ENCODE results near the gene LRIG1.
A peak's percentile ranks its signal among the peaks of the same experiment; 100 is the strongest.

LRIG1 gene

GRCh38 chr3:66456711-66457173 is 44.1 kb downstream of the LRIG1 start:
- DNase-seq = no peak
- in situ Hi-C loops (cut with HindIII; ENCODE audit: low pct_ligation_motif_present, low pct_unique_long_range_greater_than_20kb, low sequenced_read_pairs) = no loop called here

DNA sequence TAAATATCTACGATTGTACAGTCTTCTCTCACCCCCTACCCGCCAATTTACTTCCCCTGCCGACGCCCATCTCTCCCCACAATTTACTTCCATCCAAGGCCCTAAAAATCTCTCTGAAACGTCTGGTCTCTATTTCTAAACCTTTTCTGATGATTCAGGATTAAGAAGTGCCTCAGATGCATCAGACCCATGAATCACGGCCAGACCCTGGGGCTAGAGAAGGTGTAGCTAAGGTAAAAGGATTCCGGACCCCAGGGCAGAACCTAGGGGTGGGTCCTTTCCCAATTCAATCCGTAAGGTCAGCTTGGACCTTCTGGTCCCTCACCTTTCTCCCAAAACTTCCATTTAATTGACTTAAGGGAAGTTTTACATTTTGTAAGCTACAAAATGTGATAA is 46.4 kb downstream of the LRIG1 start:
- in situ Hi-C loops (cut with HindIII; ENCODE audit: low pct_ligation_motif_present, low pct_unique_long_range_greater_than_20kb, low sequenced_read_pairs) = no loop called here
- DNase-seq = no peak

DNA sequence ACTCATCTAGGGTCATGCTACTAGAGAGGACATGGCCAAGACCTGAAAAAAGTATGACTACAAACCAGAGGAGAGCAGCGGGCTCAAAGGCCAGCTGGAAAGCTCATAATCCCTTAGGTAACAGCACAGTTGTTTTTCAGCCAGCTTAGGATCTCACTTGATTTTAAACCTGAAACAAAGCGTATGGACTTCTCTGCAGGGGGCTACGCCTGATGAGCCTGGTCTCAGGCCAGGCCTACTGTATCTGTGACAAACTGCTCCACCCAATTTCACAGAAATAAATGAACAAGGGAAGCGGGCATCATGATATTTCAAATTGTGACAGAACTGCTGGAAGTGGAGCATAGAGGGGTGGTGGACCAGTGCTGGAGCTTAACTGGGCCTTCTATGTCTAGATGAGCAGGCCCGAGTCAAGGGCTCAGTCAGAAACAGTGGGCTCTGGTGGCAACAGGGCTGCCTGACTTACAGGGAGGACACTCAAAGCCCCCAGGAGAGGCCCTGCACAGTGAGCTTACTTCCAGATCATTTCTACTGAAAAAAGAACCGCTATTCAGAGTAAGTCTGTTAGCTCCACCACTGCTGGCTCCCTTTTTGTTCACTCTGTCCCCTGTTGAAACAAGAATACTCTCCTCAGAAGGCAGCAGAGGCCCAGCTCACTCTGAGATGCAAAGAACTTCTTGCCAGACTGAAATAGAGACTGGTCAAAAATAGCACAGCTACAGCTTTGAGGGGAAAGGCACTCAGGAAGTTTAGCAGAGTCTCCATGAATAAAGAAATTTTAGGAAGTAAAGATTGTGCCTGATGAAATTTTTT is 47.0 kb downstream of the LRIG1 start:
- no peak for DNase-seq
- in situ Hi-C loops (cut with HindIII; ENCODE audit: low pct_ligation_motif_present, low pct_unique_long_range_greater_than_20kb, low sequenced_read_pairs) = no loop called here

DNA sequence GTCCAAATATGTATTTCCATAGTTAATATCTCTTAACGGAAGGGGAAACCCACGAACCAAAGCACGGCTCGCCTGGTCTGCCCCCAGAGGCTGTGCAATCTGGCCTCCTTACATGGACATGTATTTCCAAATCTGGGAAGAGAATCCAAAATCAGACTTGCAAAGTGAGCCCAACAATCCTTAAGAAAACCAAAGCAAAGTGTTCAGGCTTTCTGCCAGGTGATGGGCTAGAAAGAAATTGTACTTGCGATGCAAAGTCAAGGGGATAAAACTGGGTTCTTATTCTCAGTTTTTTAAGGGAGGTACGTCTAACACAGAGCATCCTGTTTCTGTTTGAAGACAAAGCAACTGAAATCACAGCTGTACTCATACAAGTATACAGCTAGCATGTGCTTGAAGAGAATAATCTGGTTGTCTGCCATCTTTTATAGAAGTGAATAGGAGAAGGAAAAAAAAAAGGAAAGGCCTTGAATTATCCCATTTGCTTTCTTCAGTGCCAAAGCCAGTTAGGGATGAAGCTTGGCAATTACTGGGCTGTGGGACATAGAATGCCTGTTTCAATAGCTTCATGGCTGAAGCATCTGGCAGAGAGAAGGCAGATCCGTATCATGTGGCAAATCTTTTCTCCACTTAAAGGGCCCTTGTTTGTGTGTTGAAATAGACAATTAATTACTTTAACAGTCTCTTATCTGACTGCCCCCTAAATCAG is 48.4 kb downstream of the LRIG1 start:
- DNase-seq = no peak
- in situ Hi-C loops (cut with HindIII; ENCODE audit: low pct_ligation_motif_present, low pct_unique_long_range_greater_than_20kb, low sequenced_read_pairs) = no loop called here

GRCh38 chr3:66451766-66452165 is 49.1 kb downstream of the LRIG1 start:
- in situ Hi-C loops (cut with HindIII; ENCODE audit: low pct_ligation_motif_present, low pct_unique_long_range_greater_than_20kb, low sequenced_read_pairs) = no loop called here
- DNase-seq = no peak

GRCh38 chr3:66450390-66451022 is 50.3 kb downstream of the LRIG1 start:
- in situ Hi-C loops (cut with HindIII; ENCODE audit: low pct_ligation_motif_present, low pct_unique_long_range_greater_than_20kb, low sequenced_read_pairs) = no loop called here
- no peak for DNase-seq

GRCh38 chr3:66449411-66449974 is 51.3 kb downstream of the LRIG1 start:
- in situ Hi-C loops (cut with HindIII; ENCODE audit: low pct_ligation_motif_present, low pct_unique_long_range_greater_than_20kb, low sequenced_read_pairs) = no loop called here
- DNase-seq = no peak

DNA sequence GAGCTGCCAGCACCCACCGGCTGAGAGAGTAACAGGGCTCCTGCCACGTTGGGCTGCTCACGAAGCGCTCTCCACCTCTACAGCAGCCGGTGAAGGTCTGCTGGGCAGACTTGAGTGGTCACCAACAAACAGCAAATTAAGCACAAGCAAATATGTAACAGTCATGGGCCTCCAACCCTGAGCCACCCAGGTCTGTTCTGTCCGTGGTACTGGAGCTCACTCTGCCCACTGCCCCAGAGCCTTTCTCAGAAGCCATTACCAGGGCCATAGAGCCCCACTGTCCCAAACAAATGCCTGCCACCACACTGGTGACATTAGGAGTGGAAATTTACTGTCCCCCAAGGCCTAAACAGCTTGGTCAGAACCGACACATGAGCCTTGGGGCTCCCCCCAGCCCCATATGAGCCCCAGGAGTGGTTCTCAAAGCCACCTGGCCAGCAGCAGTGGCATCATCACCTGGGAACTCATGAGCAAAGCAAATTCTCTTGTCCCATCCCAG is 56.6 kb downstream of the LRIG1 start:
- in situ Hi-C loops (cut with HindIII; ENCODE audit: low pct_ligation_motif_present, low pct_unique_long_range_greater_than_20kb, low sequenced_read_pairs) = no loop called here
- no peak for DNase-seq

DNA sequence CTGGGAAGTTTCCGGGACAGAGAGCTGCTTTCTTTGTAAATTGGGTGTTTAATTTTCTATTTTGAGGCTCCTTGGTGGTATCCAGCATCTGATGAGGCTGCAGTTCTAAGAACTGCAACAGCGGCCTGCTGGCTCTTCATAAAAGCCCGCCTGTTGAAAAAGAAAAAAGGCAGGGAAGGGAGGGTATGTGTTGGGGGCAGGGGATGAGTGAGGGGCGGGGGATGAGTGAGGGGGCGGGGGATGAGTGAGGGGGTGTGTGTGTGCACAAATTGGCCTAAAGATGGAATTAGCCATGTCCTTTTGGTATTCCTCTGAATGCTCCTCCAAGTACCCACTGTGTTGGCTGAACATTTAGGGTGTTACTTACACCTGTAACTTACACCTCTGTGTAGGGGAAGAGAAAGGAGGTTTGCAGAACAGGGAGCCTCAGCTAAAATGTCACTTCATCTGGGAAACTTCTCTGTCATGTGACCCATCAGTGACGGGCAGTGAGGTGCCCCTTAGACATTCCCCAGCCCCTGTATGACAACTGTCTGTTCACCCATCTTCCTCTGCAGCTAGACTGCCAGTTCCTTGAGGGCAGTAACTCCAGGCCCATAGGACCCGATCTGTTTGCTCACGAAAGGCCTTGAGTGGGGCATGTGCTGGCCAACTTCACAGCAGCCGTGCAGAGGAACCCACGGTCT is 57.6 kb downstream of the LRIG1 start:
- in situ Hi-C loops (cut with HindIII; ENCODE audit: low pct_ligation_motif_present, low pct_unique_long_range_greater_than_20kb, low sequenced_read_pairs) = no loop called here
- DNase-seq = no peak

- DNase-seq = peak; percentile 44
- in situ Hi-C loops (cut with HindIII; ENCODE audit: low pct_ligation_motif_present, low pct_unique_long_range_greater_than_20kb, low sequenced_read_pairs) = no loop called here
Observed at GRCh38 chr3:66442254-66443117, 58.3 kb downstream of the LRIG1 start.

- no peak for DNase-seq
- in situ Hi-C loops (cut with HindIII; ENCODE audit: low pct_ligation_motif_present, low pct_unique_long_range_greater_than_20kb, low sequenced_read_pairs) = no loop called here
Observed at GRCh38 chr3:66441692-66442091, 59.1 kb downstream of the LRIG1 start.

DNA sequence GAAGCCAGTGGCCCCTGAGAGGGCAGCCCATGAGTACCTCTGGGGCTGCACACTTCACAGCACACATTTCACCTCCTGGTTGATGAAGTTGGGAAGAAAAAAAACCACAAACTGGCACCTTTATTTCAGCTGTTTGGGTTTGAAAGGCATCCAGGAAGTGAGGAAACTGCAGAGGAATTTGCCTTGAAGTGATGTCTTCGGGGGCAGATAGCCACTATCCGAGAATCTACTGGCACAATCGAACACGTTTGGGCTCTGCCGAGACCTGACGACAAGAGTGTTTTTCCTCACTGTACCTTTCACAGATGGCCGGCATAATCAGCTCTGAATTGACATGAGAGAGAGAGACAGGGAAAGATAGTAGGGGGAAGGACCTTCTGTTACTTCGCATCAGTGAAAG is 59.7 kb downstream of the LRIG1 start:
- in situ Hi-C loops (cut with HindIII; ENCODE audit: low pct_ligation_motif_present, low pct_unique_long_range_greater_than_20kb, low sequenced_read_pairs) = no loop called here
- peak; percentile 47 for DNase-seq

GRCh38 chr3:66439666-66440344 is 61.0 kb downstream of the LRIG1 start:
- in situ Hi-C loops (cut with HindIII; ENCODE audit: low pct_ligation_motif_present, low pct_unique_long_range_greater_than_20kb, low sequenced_read_pairs) = no loop called here

DNA sequence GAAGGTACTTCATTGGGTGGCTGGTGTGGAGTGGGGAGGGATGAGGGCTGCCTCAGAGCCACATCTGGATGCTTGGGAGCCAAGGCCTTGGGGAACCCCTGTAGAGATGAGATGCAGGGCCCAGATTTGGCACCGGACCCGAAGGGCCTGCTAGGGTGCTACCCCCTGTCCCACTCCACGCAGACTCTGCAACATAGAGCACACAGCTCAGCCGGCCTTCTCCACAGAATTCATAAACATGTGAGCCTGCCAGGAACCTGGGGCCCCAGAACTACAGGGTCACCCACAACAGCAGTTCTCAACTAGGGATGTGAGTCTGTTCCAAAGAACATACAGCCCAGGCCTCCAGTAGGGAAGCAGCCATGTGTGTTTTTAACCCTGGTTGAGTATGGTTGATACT is 62.8 kb downstream of the LRIG1 start:
- DNase-seq = no peak
- in situ Hi-C loops (cut with HindIII; ENCODE audit: low pct_ligation_motif_present, low pct_unique_long_range_greater_than_20kb, low sequenced_read_pairs) = no loop called here

More at GRCh38 chr3:66439666-66440344, 61.0 kb downstream of the LRIG1 start:
- DNase-seq = no peak

- no peak for DNase-seq
- in situ Hi-C loops (cut with HindIII; ENCODE audit: low pct_ligation_motif_present, low pct_unique_long_range_greater_than_20kb, low sequenced_read_pairs) = no loop called here
Observed at GRCh38 chr3:66437341-66437929, 63.4 kb downstream of the LRIG1 start.

DNA sequence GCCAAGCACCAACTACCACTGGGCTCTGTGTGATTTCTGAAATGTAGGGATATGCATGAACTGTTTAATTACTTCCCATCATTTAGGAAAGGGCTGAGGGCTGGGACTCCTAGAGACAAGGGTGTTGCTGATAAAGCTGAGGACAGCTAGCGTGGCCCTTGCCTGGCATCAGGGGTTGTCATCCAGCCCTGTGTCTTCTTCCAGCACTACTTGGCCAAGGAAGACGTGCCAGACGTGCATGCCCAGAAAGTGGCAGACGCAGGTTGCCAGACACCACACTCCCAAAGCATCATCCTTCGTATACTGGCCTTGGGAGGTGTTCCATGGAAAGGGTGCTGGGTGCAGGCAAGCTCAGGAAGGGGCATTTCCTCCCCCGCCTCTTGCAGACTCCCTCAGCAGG is 64.8 kb downstream of the LRIG1 start:
- no peak for DNase-seq
- in situ Hi-C loops (cut with HindIII; ENCODE audit: low pct_ligation_motif_present, low pct_unique_long_range_greater_than_20kb, low sequenced_read_pairs) = no loop called here

- DNase-seq = no peak
- in situ Hi-C loops (cut with HindIII; ENCODE audit: low pct_ligation_motif_present, low pct_unique_long_range_greater_than_20kb, low sequenced_read_pairs) = no loop called here
Observed at GRCh38 chr3:66434726-66435125, 66.1 kb downstream of the LRIG1 start.

Data from ACHN (cell line).